HG03095 (cell line): Measurements from ENCODE around the gene DNAAF6.
"Not testable (repeated sequence)": the region's sequence is repeated elsewhere in the genome, so short reads cannot be mapped to it uniquely, and the experiment has no call there.

Source experiments
- ATAC-seq: cut with Tn5 transposase; IDR thresholded peaks from one replicate; pipeline ENCODE4 v1.9.1; 2021; ENCODE audit warnings: moderate library complexity; ENCODE audit not compliant: unreplicated experiment

The DNAAF6 gene

GRCh38 chrX:107205770-107206696, at the start of gene DNAAF6, which contains the start of gene NUP62CL:
TSS of gene DNAAF6 (plus strand) at chrX:107206611. CDS start at chrX:107212876, 6,265 bp downstream.
TSS of gene NUP62CL (minus strand) at chrX:107206433. CDS start at chrX:107175146, 31,287 bp downstream.
- ATAC-seq: peak; percentile 92

GRCh38 chrX:107157618-107158017, 48.8 kb upstream of the DNAAF6 start:
- ATAC-seq: not testable (repeated sequence)

- ATAC-seq: no peak
These were observed 39.1 kb upstream of the DNAAF6 start for GRCh38 chrX:107167163-107167921.

GRCh38 chrX:107168257-107168656, 38.2 kb upstream of the DNAAF6 start:
- ATAC-seq: no peak

- ATAC-seq: no peak
These were observed 37.7 kb upstream of the DNAAF6 start for GRCh38 chrX:107168712-107169111.

- ATAC-seq: no peak
These were observed 34.9 kb upstream of the DNAAF6 start for GRCh38 chrX:107171369-107172102.

GRCh38 chrX:107197319-107197718, 9.1 kb upstream of the DNAAF6 start:
- no peak for ATAC-seq

- not testable (repeated sequence) for ATAC-seq
These were observed 8.3 kb upstream of the DNAAF6 start for GRCh38 chrX:107198074-107198473.

GRCh38 chrX:107199491-107199890, 6.9 kb upstream of the DNAAF6 start:
- no peak for ATAC-seq

GRCh38 chrX:107204068-107204605, 2.3 kb upstream of the DNAAF6 start:
- no peak for ATAC-seq

GRCh38 chrX:107206697-107207065, 270 bp downstream of the DNAAF6 start:
- no peak for ATAC-seq

GRCh38 chrX:107207089-107207488, 678 bp downstream of the DNAAF6 start:
- ATAC-seq: no peak

- ATAC-seq: no peak
These were observed 1.5 kb downstream of the DNAAF6 start for GRCh38 chrX:107207943-107208342.

- no peak for ATAC-seq
These were observed 7.1 kb downstream of the DNAAF6 start for GRCh38 chrX:107213477-107213876.

GRCh38 chrX:107226757-107227156, 20.3 kb downstream of the DNAAF6 start:
- ATAC-seq: no peak

GRCh38 chrX:107227780-107228485, 21.5 kb downstream of the DNAAF6 start:
- no peak for ATAC-seq

- ATAC-seq: no peak
These were observed 22.0 kb downstream of the DNAAF6 start for GRCh38 chrX:107228486-107228819.

- ATAC-seq: no peak
These were observed 66.1 kb downstream of the DNAAF6 start for GRCh38 chrX:107272431-107272921.

GRCh38 chrX:107273795-107274194, 67.4 kb downstream of the DNAAF6 start:
- no peak for ATAC-seq

GRCh38 chrX:107288676-107289075, 82.3 kb downstream of the DNAAF6 start:
- ATAC-seq: no peak
